Spleen (tissue), 11 donors: Measurements from ENCODE around the gene WDR90. TPM values are rescaled to one million over a fixed set of nuclear protein-coding genes. Genes with fewer than 3 reads are reported as not detected.

ENCODE experiments used
- DNase-seq: peaks from one replicate; pipeline ENCODE4 v3.0.0-alpha.2; 2020
- H3K27ac ChIP-seq, 8 donors: fragments of 200-600 bp; sonication (generic) in 7 of 8; 1 replicate in 4 of 8; 2 replicates in 4 of 8; pipeline versions ENCODE4 v1.5.0 to v1.8.0; 2016 to 2021; ENCODE audit warnings: inconsistent platforms in 4 of 8, mild to moderate bottlenecking in 4 of 8, moderate library complexity in 1 of 8
- H3K27me3 ChIP-seq, 7 donors: fragments of 200-600 bp; sonication (generic) in 6 of 7; replicated peaks in 1 of 7; 1 replicate in 4 of 7; 2 replicates in 3 of 7; pipeline versions ENCODE4 v1.5.0 to v1.8.0; 2016 to 2021; ENCODE audit warnings: inconsistent platforms in 3 of 7, mild to moderate bottlenecking in 1 of 7
- H3K36me3 ChIP-seq, 6 donors: fragments of 200-600 bp; sonication (generic) in 5 of 6; 1 replicate in 4 of 6; 2 replicates in 2 of 6; pipeline versions ENCODE4 v1.5.0 to v1.8.0; 2016 to 2021; ENCODE audit warnings: inconsistent platforms in 2 of 6
- H3K4me1 ChIP-seq, 6 donors: fragments of 200-600 bp; sonication (generic) in 5 of 6; 1 replicate in 3 of 6; 2 replicates in 3 of 6; pipeline versions ENCODE4 v1.5.0 to v1.8.0; 2016 to 2021; ENCODE audit warnings: inconsistent platforms in 3 of 6
- H3K4me3 ChIP-seq, 8 donors: fragments of 200-600 bp; sonication (generic) in 7 of 8; 1 replicate in 4 of 8; 2 replicates in 4 of 8; pipeline versions ENCODE4 v1.5.0 to v1.8.0; 2016 to 2021; ENCODE audit warnings: inconsistent platforms in 4 of 8, mild to moderate bottlenecking in 4 of 8, moderate library complexity in 2 of 8
- H3K9me3 ChIP-seq, 8 donors: fragments of 200-600 bp; sonication (generic) in 7 of 8; 1 replicate in 4 of 8; 2 replicates in 4 of 8; pipeline versions ENCODE4 v1.5.0 to v1.8.0; 2016 to 2021; ENCODE audit warnings: inconsistent platforms in 4 of 8
- POLR2A ChIP-seq, 3 donors: fragments of 450-650 bp; IDR thresholded peaks; one replicate each; pipeline ENCODE4 v1.5.1; 2017; ENCODE audit warnings: antibody characterized with exemption in 3 of 3, mild to moderate bottlenecking in 1 of 3
- POLR2AphosphoS5 ChIP-seq, 3 donors: sonication (generic); formaldehyde crosslinking; IDR thresholded peaks; one replicate each; pipeline ENCODE4 v1.5.1; 2017; ENCODE audit warnings: antibody characterized with exemption in 3 of 3
- WGBS, 5 donors: extraction: QIAGEN DNeasy Blood & Tissue Kit in 3 of 5; methylation state at CpG; one replicate each; pipeline versions ENCODE4 v1.1.5 to v1.1.7; 2013 to 2018; 5-methylcytosine and 5-hydroxymethylcytosine counted together
- intact Hi-C: fragments of 100-400 bp; cut with DNase I; formaldehyde crosslinking; loops from one replicate; pipeline ENCODE4 v1.15.0; 2023; ENCODE audit warnings: low total_unique reads
- polyA plus RNA-seq, 3 donors: library from polyadenylated mRNA; stranded (reverse); fragments of 200-250 nt; gene quantifications; one replicate each; pipeline ENCODE4 v1.2.1, GENCODE V29; 2013
- total RNA-seq, 7 donors: library from RNA; depleted of rRNA in 3 of 7; stranded (reverse); fragments of >200 nt in 3 of 7; fragmentation: NEBNext Ultra II Directional in 4 of 7; extraction: Animal tissue kit (Norgen Biotek cat#: 25700) in 4 of 7; gene quantifications; one replicate each; pipeline versions ENCODE4 v1.1.0 to v1.2.1, GENCODE V29; 2016 to 2021
- TF ChIP-seq, protein P1 (sequence below), 11 experiments: fragments of 200-600 bp in 7 of 11; fragments of 450-650 bp in 4 of 11; sonication (generic) in 4 of 11; IDR thresholded peaks in 8 of 11; conservative IDR thresholded peaks in 3 of 11; 1 replicate in 7 of 11; 2 replicates in 4 of 11; pipeline versions ENCODE4 v1.4.0 to v1.8.0; 2016 to 2021; ENCODE audit warnings: antibody characterized with exemption in 11 of 11, inconsistent platforms in 4 of 11, mild to moderate bottlenecking in 1 of 11
- donor health status: healthy with polysubstance abuse.
- donor health status: DM: no; HTN: no; CAD: no; lungs with moderate emphysema.
- donor health status: DM: no; HTN: no; CAD: no.
- donor health status: Bipolar disorder and iron deficiency.
- donor health status: healthy.
- donor health status: DM: no; HTN: no; CAD: no.
- donor health status: DM: yes; HTN: yes; CAD: no.

The WDR90 gene
- total and polyA plus RNA-seq, 10 donors: 7.9 to 30.2 (median 19.4) TPM

DNA sequence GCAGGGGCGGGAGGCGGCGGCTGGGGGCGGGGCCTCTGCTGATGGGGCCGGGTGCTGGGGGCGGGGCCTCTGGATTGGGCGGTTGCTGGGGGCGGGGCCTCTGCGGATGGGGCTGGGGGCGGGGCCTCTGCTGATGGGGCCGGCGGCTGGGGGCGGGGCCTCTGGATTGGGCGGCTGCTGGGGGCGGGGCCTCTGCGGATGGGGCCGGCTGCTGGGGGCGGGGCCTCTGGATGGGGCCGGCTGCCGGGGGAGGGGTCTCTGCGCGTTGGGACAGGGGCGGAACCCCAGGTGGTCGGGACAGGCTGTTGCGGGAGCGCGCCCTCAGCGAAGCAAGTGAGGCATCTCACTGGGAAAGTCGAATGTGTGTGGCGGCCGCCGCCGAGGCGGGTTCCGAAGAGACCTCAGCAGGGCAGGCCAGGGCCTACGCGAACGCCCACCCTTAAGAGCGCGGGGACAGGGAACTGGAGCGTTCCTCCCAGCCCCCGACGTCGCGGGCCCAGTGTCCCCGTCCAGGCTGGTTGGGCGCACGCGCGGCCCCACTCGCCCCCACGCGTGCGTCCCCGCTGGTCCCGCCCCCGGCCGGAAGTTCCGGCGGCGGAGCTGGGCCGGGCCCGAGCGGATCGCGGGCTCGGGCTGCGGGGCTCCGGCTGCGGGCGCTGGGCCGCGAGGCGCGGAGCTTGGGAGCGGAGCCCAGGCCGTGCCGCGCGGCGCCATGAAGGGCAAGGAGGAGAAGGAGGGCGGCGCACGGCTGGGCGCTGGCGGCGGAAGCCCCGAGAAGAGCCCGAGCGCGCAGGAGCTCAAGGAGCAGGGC lies 30.9 kb downstream of the WDR90 start, which contains the start of gene STUB1:
STUB1 (plus strand) TSS at position 597 of the 811 bp plus-strand sequence; CDS start at position 713, 116 bp downstream.
- Histone ChIP-seq H3K27ac (peak within 1 kb of the TSS; percentile 64 to 97 (median 92)), H3K4me3 (peak within 1 kb of the TSS; percentile 65 to 93 (median 76)), H3K36me3 (peaks cover 0 to 24% (median 17%) of the 10 kb centered on the region in 6 donors), H3K4me1 (peaks cover 34 to 83% (median 69%) of the 10 kb centered on the region in 6 donors), H3K9me3 (no peaks in the 10 kb centered on the region), H3K27me3 (peaks cover 0 to 31% (median 15%) of the 10 kb centered on the region in 7 donors)
- intact Hi-C loops: no loop called here
- TF ChIP-seq POLR2A (IDR thresholded peaks at IDR 0.05): peak in 2 of 3 donors; percentile 24 to 40
- TF ChIP-seq, protein P1, sequence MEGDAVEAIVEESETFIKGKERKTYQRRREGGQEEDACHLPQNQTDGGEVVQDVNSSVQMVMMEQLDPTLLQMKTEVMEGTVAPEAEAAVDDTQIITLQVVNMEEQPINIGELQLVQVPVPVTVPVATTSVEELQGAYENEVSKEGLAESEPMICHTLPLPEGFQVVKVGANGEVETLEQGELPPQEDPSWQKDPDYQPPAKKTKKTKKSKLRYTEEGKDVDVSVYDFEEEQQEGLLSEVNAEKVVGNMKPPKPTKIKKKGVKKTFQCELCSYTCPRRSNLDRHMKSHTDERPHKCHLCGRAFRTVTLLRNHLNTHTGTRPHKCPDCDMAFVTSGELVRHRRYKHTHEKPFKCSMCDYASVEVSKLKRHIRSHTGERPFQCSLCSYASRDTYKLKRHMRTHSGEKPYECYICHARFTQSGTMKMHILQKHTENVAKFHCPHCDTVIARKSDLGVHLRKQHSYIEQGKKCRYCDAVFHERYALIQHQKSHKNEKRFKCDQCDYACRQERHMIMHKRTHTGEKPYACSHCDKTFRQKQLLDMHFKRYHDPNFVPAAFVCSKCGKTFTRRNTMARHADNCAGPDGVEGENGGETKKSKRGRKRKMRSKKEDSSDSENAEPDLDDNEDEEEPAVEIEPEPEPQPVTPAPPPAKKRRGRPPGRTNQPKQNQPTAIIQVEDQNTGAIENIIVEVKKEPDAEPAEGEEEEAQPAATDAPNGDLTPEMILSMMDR (IDR thresholded peaks at IDR 0.05 in 8 of 11, conservative IDR thresholded peaks at IDR 0.05 in 3 of 11): no peak
- peak; percentile 79 to 87 (median 80) for TF ChIP-seq POLR2AphosphoS5 (IDR thresholded peaks at IDR 0.05)
- DNase-seq: peak; percentile 96
- WGBS, 5 donors: 0 to 2% (median 2%) methylated on average over 29 to 91 of the region's 91 CpGs

GRCh38 chr16:680625-680945 lies 31.4 kb downstream of the WDR90 start:
- 0 to 1% (median 0%) methylated on average over 5 to 38 of the region's 38 CpGs for WGBS, 5 donors
- Histone ChIP-seq H3K36me3 (peaks cover 0 to 30% (median 17%) of the 10 kb centered on the region in 6 donors), H3K9me3 (no peaks in the 10 kb centered on the region), H3K4me1 (peaks cover 34 to 83% (median 69%) of the 10 kb centered on the region in 6 donors), H3K4me3 (peak overlapping the region; percentile 65 to 93 (median 76)), H3K27me3 (peaks cover 0 to 26% (median 10%) of the 10 kb centered on the region in 7 donors), H3K27ac (peak overlapping the region; percentile 64 to 97 (median 92))
- intact Hi-C loops: no loop called here
- DNase-seq: no peak
- TF ChIP-seq POLR2AphosphoS5 (IDR thresholded peaks at IDR 0.05) (no peak), POLR2A (IDR thresholded peaks at IDR 0.05) (no peak)
- TF ChIP-seq, protein P1 (IDR thresholded peaks at IDR 0.05 in 8 of 11, conservative IDR thresholded peaks at IDR 0.05 in 3 of 11): no peak

- H3K27me3 ChIP-seq: peaks cover 0 to 20% (median 10%) of the 10 kb centered on the region in 7 donors
- H3K36me3 ChIP-seq: peaks cover 0 to 35% (median 19%) of the 10 kb centered on the region in 6 donors
- H3K4me1 ChIP-seq: peaks cover 30 to 83% (median 70%) of the 10 kb centered on the region in 6 donors
- H3K9me3 ChIP-seq: no peaks in the 10 kb centered on the region
- H3K27ac ChIP-seq: peak overlapping the region; percentile 64 to 97 (median 92)
- TF ChIP-seq POLR2AphosphoS5 (IDR thresholded peaks at IDR 0.05) (peak in 2 of 3 donors; percentile 31 to 66), POLR2A (IDR thresholded peaks at IDR 0.05) (no peak)
- TF ChIP-seq, protein P1 (IDR thresholded peaks at IDR 0.05 in 8 of 11, conservative IDR thresholded peaks at IDR 0.05 in 3 of 11): no peak
- WGBS, 5 donors: 47 to 90% (median 52%) methylated on average over 26 to 44 of the region's 44 CpGs
- DNase-seq: peak; percentile 82
- peak overlapping the region; percentile 65 to 93 (median 76) for H3K4me3 ChIP-seq
- intact Hi-C loops: no loop called here
Observed at GRCh38 chr16:680967-681745, 32.0 kb downstream of the WDR90 start.
